Gastroesophageal sphincter (tissue), 3 donors: ENCODE data around the gene PIGS.

Experiments
- CTCF ChIP-seq, 4 experiments: fragments of 200-600 bp in 2 of 4; fragments of 450-650 bp in 2 of 4; sonication (generic) in 1 of 4; IDR thresholded peaks; one replicate each; pipeline ENCODE4 v1.5.1; 2017 to 2019; ENCODE audit warnings: antibody characterized with exemption in 4 of 4, mild to moderate bottlenecking in 2 of 4, moderate library complexity in 2 of 4
- POLR2A ChIP-seq, 2 donors: fragments of 450-650 bp; IDR thresholded peaks; one replicate each; pipeline ENCODE4 v1.6.1; 2017; ENCODE audit warnings: antibody characterized with exemption in 2 of 2, mild to moderate bottlenecking in 2 of 2, moderate library complexity in 1 of 2
- POLR2AphosphoS5 ChIP-seq: sonication (generic); formaldehyde crosslinking; IDR thresholded peaks from one replicate; pipeline ENCODE4 v1.6.1; 2017; ENCODE audit warnings: antibody characterized with exemption

- TF ChIP-seq CTCF (IDR thresholded peaks at IDR 0.05) (no peak), POLR2AphosphoS5 (no peak), POLR2A (IDR thresholded peaks at IDR 0.05) (no peak)
Observed at GRCh38 chr17:28527859-28528258, 43.5 kb downstream of the PIGS start.
